T-helper 17 cell (primary cell): Measurements from ENCODE around the gene IL6ST. TPM values are rescaled to one million over a fixed set of nuclear protein-coding genes. Genes with fewer than 3 reads are reported as not detected.
"Not testable (repeated sequence)": the region's sequence is repeated elsewhere in the genome, so short reads cannot be mapped to it uniquely, and the experiment has no call there.

ENCODE experiments used
- ATAC-seq: fragments of 150-1000 bp; cut with Tn5 transposase; 2 replicates; pipeline ENCODE4 v1.10.0; 2021; ENCODE audit warnings: mild to moderate bottlenecking, moderate library complexity
- DNase-seq, 3 donors: peaks; one replicate each; pipeline versions ENCODE4 v3.0.0 to v3.0.0-alpha.2; 2020 to 2021
- H3K9me3 ChIP-seq: one replicate; pipeline ENCODE4 v1.7.0; 2013; ENCODE audit warnings: low read length, mild to moderate bottlenecking; ENCODE audit not compliant: control insufficient read depth, poor library complexity, severe bottlenecking
- H3K27ac Mint-ChIP-seq: one replicate; pipeline ENCODE4 v1.8.0; 2022; ENCODE audit warnings: mild to moderate bottlenecking, moderate library complexity, mixed read lengths
- H3K27me3 Mint-ChIP-seq: one replicate; pipeline ENCODE4 v1.8.0; 2022; ENCODE audit warnings: mixed read lengths
- H3K36me3 Mint-ChIP-seq: one replicate; pipeline ENCODE4 v1.8.0; 2022; ENCODE audit warnings: low read depth, mixed read lengths
- H3K4me1 Mint-ChIP-seq: one replicate; pipeline ENCODE4 v1.8.0; 2022; ENCODE audit warnings: mild to moderate bottlenecking, mixed read lengths
- H3K4me3 Mint-ChIP-seq: one replicate; pipeline ENCODE4 v1.8.0; 2022; ENCODE audit warnings: mild to moderate bottlenecking, moderate library complexity, mixed read lengths
- total RNA-seq, 4 donors: library from RNA in 2 of 4; stranded (reverse) in 2 of 4; gene quantifications; one replicate each; pipeline ENCODE4 v1.2.3 and lab custom pipeline; 2022 to 2026

Gene IL6ST
- total RNA-seq, 2 donors from 2014 or later = 159 TPM

- H3K36me3 Mint-ChIP-seq, H3K27ac Mint-ChIP-seq, H3K27me3 Mint-ChIP-seq, DNase-seq, H3K9me3 ChIP-seq, H3K4me3 Mint-ChIP-seq, ATAC-seq: not testable (repeated sequence)
- H3K4me1 Mint-ChIP-seq = peaks cover 13% of the 10 kb centered on the region
Observed at GRCh38 chr5:56000221-56000620, 5.5 kb upstream of the IL6ST start.

DNA sequence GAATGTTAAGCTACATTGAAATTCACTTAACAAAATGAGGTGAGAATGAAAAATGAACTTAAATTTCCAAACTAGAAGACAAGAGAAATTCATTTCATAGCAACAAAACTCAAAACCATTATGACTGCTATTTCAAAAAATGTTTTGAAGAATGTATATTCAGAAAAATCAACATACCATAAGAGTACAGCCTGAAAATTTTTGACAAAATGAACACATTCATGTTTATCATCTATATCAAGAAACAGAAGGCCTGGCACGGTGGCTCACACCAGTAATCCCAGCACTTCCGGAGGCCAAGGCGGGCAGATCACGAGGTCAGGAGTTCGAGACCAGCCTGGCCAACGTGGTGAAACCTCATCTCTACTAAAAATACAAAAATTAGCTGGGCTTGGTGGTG, 4.2 kb upstream of the IL6ST start:
- ATAC-seq (no peak), DNase-seq (no peak)
- Mint-ChIP-seq H3K36me3 (peaks cover 10% of the 10 kb centered on the region), H3K27ac (no peak overlapping the region), H3K4me3 (no peak overlapping the region), H3K27me3 (no peaks in the 10 kb centered on the region), H3K4me1 (peaks cover 20% of the 10 kb centered on the region)
- no peaks in the 10 kb centered on the region for H3K9me3 ChIP-seq

DNA sequence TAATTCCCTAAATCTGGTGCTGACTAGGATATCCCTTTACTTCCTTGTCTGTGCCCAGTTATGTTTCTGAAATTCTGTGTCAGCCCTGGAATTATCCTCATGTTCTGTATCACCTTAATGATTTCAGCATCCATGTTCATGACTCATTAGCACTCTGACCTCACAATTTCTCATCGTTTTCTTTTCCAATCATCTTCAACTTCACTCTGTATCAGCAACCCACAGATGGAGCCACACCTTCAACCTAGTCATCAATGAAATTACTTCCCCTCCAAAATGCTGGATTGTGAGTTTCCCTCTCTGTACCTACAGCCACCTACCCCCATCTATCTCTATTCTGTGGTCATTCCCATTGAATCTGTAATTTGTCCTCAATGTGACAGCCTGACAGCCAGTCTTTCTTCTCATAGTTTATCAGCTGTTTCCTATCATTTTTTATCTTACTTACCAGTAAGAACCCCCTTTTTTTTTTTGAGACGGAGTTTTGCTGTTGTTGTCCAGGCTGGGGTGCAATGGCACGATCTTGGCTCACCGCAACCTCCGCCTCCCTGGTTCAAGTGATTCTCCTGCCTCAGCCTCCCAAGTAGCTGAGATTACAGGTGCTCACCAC, 3.1 kb upstream of the IL6ST start:
- no peak overlapping the region for H3K27ac Mint-ChIP-seq
- no peak overlapping the region for H3K4me3 Mint-ChIP-seq
- H3K36me3 Mint-ChIP-seq = peaks cover 10% of the 10 kb centered on the region

DNA sequence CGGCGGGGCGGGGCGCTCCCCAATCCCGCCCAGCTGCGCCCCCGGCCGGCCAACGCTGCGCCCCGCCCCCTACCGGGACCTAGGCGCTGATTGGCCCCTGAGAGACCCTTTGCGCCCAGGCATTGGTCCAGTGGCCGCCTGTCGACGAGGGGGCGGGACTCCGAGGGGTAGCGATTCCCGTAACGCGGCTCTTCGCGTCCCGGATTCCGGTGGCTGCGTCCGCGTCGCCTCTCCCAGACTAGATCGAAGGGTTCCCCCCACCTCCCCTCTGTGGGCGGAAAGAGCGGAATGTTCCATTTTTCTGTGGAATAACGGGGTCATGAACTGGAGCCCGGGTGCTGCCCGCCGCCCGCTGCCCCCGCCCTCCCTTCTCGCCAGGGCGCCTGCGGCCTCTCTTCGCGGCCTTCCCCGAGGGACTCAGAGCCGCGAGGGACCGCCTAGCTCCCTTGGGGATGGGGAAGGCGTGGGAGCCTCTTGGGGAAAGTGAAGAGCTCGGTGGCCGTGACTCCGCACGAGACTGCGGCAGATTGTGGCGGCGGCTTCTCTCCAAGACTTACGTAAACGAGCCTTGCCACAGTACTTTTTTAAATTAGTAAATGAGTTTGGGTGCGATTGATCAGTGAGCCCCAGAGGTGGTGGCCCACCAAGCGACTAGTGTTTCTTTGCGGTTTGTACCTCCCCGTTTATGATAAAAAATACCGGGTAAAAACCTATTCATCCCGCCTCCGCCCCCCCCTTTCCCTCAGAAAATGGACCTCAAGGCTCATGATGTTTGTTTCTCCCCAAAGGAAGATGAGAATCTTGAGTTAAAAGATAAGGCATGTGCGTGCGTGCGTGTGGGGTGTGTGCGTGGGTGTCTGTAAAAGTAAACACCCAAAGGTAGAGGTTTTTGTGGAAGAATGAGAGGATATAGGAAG, 493 bp upstream of the IL6ST start:
- peaks cover 15% of the 10 kb centered on the region for H3K36me3 Mint-ChIP-seq
- no peaks in the 10 kb centered on the region for H3K9me3 ChIP-seq
- ATAC-seq (peak; percentile 95), DNase-seq (peak; percentile 95 to 98 (median 95))
- H3K4me1 Mint-ChIP-seq = peaks cover 42% of the 10 kb centered on the region
- H3K4me3 Mint-ChIP-seq = peak overlapping the region; percentile 99
- no peaks in the 10 kb centered on the region for H3K27me3 Mint-ChIP-seq
- H3K27ac Mint-ChIP-seq = peak overlapping the region; percentile 100

More for the DNA sequence above, 3.1 kb upstream of the IL6ST start:
- Mint-ChIP-seq H3K4me1 (peaks cover 22% of the 10 kb centered on the region), H3K27me3 (no peaks in the 10 kb centered on the region)
- DNase-seq (no peak), ATAC-seq (no peak)
- no peaks in the 10 kb centered on the region for H3K9me3 ChIP-seq

DNA sequence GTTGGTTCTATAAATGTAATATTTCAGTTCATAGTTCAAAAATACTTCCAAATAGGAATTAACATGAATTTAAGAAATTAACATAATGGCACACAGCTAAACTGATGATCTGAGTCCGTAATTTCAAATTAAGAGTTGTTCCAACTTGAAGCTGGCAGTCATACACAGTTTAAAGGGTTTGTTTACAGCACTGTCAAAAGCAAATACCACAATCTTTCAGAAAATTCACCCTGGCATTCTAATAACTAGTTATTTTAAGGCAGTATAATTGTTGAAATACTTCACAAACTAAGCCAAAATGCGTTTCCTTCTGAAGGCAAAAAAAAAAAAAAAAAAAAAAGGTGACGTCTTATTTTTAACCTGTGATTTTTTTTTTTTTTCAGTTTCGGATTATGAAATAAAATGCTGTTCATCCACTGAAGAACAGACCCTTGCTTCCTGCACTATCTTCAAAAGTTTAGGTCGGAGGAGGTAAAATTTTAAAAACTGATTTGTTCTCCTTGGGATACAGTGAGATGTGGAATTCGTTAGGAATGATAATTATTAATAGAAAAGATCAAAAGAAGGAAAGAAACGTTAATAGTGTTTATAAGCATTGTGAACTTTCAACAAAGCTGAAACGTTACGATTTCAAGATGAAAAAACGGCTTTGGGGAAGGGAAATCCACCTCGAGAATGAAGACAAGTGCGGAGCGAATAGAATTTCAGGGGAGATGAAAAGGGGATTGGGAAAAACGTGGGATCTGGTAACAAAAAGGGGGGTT, 850 bp downstream of the IL6ST start:
- Mint-ChIP-seq H3K4me1 (peaks cover 54% of the 10 kb centered on the region), H3K4me3 (peak overlapping the region; percentile 99), H3K27ac (peak overlapping the region; percentile 100), H3K36me3 (peaks cover 15% of the 10 kb centered on the region), H3K27me3 (no peaks in the 10 kb centered on the region)
- DNase-seq (no peak), ATAC-seq (no peak)
- no peaks in the 10 kb centered on the region for H3K9me3 ChIP-seq

GRCh38 chr5:55993013-55993412, 1.8 kb downstream of the IL6ST start:
- no peaks in the 10 kb centered on the region for H3K9me3 ChIP-seq
- peaks cover 15% of the 10 kb centered on the region for H3K36me3 Mint-ChIP-seq
- no peak for ATAC-seq
- H3K27me3 Mint-ChIP-seq = no peaks in the 10 kb centered on the region
- H3K4me3 Mint-ChIP-seq = peak overlapping the region; percentile 99
- H3K27ac Mint-ChIP-seq = peak overlapping the region; percentile 100
- H3K4me1 Mint-ChIP-seq = peaks cover 57% of the 10 kb centered on the region
- DNase-seq = no peak

GRCh38 chr5:55991768-55992486, 2.8 kb downstream of the IL6ST start:
- no peaks in the 10 kb centered on the region for H3K27me3 Mint-ChIP-seq
- DNase-seq (no peak), ATAC-seq (no peak)
- H3K4me1 Mint-ChIP-seq = peaks cover 61% of the 10 kb centered on the region
- peak overlapping the region; percentile 99 for H3K4me3 Mint-ChIP-seq
- H3K27ac Mint-ChIP-seq = peak overlapping the region; percentile 100
- H3K9me3 ChIP-seq = no peaks in the 10 kb centered on the region
- H3K36me3 Mint-ChIP-seq = peaks cover 12% of the 10 kb centered on the region

GRCh38 chr5:55990895-55991294, 3.9 kb downstream of the IL6ST start:
- ATAC-seq, H3K27me3 Mint-ChIP-seq, H3K9me3 ChIP-seq, DNase-seq, H3K27ac Mint-ChIP-seq: not testable (repeated sequence)
- Mint-ChIP-seq H3K4me3 (peak overlapping the region; percentile 99), H3K4me1 (peaks cover 65% of the 10 kb centered on the region), H3K36me3 (peaks cover 14% of the 10 kb centered on the region)

DNA sequence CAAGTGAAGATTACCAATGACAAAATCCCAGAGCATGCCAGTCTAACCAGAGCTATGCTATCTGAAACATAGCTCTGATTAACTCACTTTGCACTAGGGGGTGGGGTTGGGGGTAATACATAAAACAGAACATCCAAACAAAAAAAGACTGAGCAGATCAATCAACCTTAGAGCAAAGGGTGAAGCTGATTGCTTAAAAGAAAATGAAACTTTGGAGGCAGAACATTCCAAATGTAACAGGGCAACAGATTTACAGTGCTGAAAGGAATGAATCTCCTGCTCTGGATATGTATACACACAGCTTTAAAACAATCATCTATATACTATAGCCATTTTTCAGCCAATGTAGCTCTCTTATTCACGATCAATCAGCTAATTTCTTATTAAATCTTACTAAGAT, 4.9 kb downstream of the IL6ST start:
- Mint-ChIP-seq H3K36me3 (peaks cover 12% of the 10 kb centered on the region), H3K4me1 (peaks cover 62% of the 10 kb centered on the region)

GRCh38 chr5:55988979-55989638, 5.7 kb downstream of the IL6ST start:
- DNase-seq (no peak), ATAC-seq (no peak)
- Mint-ChIP-seq H3K27me3 (no peaks in the 10 kb centered on the region), H3K36me3 (peaks cover 9% of the 10 kb centered on the region), H3K4me3 (peak overlapping the region; percentile 31), H3K27ac (peak overlapping the region; percentile 54), H3K4me1 (peaks cover 64% of the 10 kb centered on the region)
- no peaks in the 10 kb centered on the region for H3K9me3 ChIP-seq

More for the DNA sequence above, 4.9 kb downstream of the IL6ST start:
- Mint-ChIP-seq H3K4me3 (peak overlapping the region; percentile 31), H3K27me3 (no peaks in the 10 kb centered on the region), H3K27ac (peak overlapping the region; percentile 54)
- no peaks in the 10 kb centered on the region for H3K9me3 ChIP-seq
- ATAC-seq (no peak), DNase-seq (no peak)

- not testable (repeated sequence) for H3K9me3 ChIP-seq, DNase-seq, H3K27ac Mint-ChIP-seq, H3K36me3 Mint-ChIP-seq, H3K27me3 Mint-ChIP-seq, ATAC-seq
- peak overlapping the region; percentile 52 for H3K4me3 Mint-ChIP-seq
- H3K4me1 Mint-ChIP-seq = peaks cover 65% of the 10 kb centered on the region
Observed at GRCh38 chr5:55988428-55988827, 6.3 kb downstream of the IL6ST start.

DNA sequence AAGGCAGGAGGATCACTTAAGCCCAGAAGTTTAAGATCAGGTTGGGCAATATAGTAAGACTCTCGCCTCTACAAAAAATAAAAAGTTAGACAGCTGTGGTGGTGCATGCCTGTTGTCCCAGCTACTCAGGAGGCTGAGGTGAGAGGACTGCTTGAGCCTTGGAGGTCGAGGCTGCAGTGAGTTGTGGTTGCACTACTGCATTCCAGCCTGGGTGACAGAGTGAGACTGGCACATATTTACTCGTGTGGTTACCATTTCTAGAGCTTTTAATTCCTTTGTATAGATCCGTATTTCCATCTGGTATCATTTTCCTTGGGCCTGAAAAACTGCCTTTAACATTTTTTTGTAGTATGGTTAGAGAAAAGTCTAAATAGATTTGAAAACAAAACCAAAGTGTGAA, 7.8 kb downstream of the IL6ST start:
- no peak for DNase-seq
- Mint-ChIP-seq H3K4me3 (no peak overlapping the region), H3K27ac (peak overlapping the region; percentile 75), H3K4me1 (peaks cover 64% of the 10 kb centered on the region), H3K36me3 (peaks cover 7% of the 10 kb centered on the region), H3K27me3 (no peaks in the 10 kb centered on the region)
- H3K9me3 ChIP-seq = no peaks in the 10 kb centered on the region
- no peak for ATAC-seq
